Measurements from ENCODE around the gene SOX6.

Gene SOX6

DNA sequence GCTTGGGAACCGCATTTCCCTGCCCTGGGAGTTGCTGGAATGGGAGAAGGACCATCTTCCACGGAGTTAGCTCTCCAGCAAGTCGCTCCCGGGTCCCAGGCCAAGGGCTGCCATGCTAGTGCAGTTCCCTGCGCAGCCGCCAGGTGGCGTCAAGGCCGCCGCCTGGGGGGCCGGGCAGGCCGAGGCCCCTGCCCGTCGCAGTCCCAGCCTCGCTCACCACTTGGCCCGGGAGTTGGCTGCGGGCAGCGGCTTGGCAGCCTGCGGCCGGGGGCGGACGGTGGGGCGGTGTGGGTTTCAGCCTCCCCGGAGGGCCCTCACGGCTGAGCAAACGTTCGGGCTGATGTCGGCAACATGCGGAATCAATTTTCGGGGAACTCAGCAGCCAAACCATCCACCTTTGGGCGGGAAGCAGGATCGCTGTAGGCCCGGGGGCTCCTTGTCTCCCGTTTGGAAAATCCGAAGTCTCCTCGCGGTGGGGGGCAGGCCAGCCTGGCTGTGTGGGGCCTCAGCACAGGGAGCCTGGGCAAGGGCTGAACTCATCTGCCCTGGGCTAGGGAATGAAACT, 415.1 kb downstream of the SOX6 start:
- Histone ChIP-seq H3K9me3 (replicated peaks in 1 of 2; ENCODE audit: control insufficient read depth in 2 of 2, insufficient read depth in 1 of 2, low read depth in 1 of 2, low read length in 2 of 2) (peaks cover 0 to 1% of the 10 kb centered on the region in 2 donors), H3K27ac (replicated peaks; ENCODE audit: low read length) (no peak overlapping the region), H4K91ac (ENCODE audit: low read depth, low read length, poor library complexity) (no peak overlapping the region), H3K4me2 (ENCODE audit: insufficient read depth, low read length, poor library complexity, severe bottlenecking) (no peak overlapping the region), H3K4me3 (ENCODE audit: low read length in 2 of 2) (no peak overlapping the region), H3K79me1 (ENCODE audit: low read depth, low read length) (no peaks in the 10 kb centered on the region), H3K18ac (ENCODE audit: low read length) (peak overlapping the region; percentile 89), H2AFZ (ENCODE audit: low read length) (no peak overlapping the region), H2BK120ac (ENCODE audit: low read depth, low read length) (no peak overlapping the region), H2BK5ac (ENCODE audit: low read length) (peak overlapping the region; percentile 30), H3K4ac (ENCODE audit: low read length) (no peak overlapping the region), H3K23ac (ENCODE audit: low read depth, low read length, poor library complexity) (peak overlapping the region; percentile 35), H2AK5ac (ENCODE audit: low read depth, low read length) (peak overlapping the region; percentile 61), H3K4me1 (ENCODE audit: control insufficient read depth in 2 of 2, insufficient read depth in 1 of 2, low read depth in 1 of 2, low read length in 2 of 2) (peaks cover 0 to 4% of the 10 kb centered on the region in 2 donors), H2BK15ac (ENCODE audit: low read length) (no peak overlapping the region), H3K9ac (ENCODE audit: low read depth, low read length, poor library complexity) (no peak overlapping the region), H3K36me3 (replicated peaks in 1 of 2; ENCODE audit: control insufficient read depth in 2 of 2, insufficient read depth in 2 of 2, low read length in 2 of 2) (no peaks in the 10 kb centered on the region), H4K8ac (ENCODE audit: low read depth, low read length) (peak overlapping the region; percentile 44), H2BK12ac (ENCODE audit: low read length) (no peak overlapping the region), H3K14ac (ENCODE audit: low read length) (no peak overlapping the region), H3K27me3 (ENCODE audit: control insufficient read depth in 3 of 3, insufficient read depth in 3 of 3, low read depth in 1 of 3, low read length in 3 of 3) (peaks cover 0 to 8% (median 0%) of the 10 kb centered on the region in 3 experiments)
- no CpG with 5 or more reads among the region's 36 CpGs for WGBS, 2 donors (ENCODE audit: extremely low coverage in 2 of 2, insufficient read length in 2 of 2, insufficient replicate concordance in 1 of 2)
- peak; percentile 39 for DNase-seq (ENCODE audit: low spot score)

DNA sequence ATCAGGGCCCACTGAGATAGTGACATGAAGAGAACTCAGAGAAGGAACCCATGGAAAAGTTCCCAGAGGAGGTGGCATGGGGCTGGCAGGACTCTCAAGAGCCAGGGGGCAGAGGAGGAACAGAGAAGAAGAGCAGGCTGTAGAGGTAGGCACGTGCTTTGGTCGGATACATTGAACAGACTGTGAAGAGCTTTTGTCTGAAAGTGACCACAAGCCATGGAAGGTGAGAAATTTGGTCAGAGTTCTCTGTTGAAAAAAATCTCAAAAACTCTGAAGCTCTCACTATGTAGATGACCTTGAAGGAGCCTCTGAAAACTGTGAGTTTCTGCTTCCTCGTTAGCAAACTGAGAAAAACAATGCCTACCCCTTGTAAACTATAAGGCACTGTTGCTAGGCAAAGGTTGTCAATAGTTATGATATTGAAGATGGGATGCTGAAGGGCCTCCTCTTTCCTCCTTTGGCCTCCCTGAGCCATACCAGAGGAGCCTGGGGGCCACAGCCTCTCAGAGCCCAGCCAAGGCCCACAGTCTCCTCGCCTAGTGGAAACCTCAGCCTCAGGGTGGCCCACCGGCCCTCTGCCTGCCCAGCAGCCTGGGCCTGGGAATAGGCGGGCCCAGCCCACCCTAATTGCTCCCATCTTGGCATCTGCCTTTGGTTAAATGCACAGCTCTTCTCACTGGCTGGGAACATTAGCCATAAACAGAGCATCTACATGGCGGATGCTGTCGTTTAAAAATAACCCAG, 415.7 kb downstream of the SOX6 start:
- no peak overlapping the region for H3K9ac ChIP-seq (ENCODE audit: low read depth, low read length, poor library complexity)
- DNase-seq (ENCODE audit: low spot score) = no peak
- no peak overlapping the region for H3K4me2 ChIP-seq (ENCODE audit: insufficient read depth, low read length, poor library complexity, severe bottlenecking)
- peak overlapping the region; percentile 16 for H2BK5ac ChIP-seq (ENCODE audit: low read length)
- H2AK5ac ChIP-seq (ENCODE audit: low read depth, low read length) = peak overlapping the region; percentile 61
- no peak overlapping the region for H2BK120ac ChIP-seq (ENCODE audit: low read depth, low read length)
- peak overlapping the region; percentile 35 for H3K23ac ChIP-seq (ENCODE audit: low read depth, low read length, poor library complexity)
- peak overlapping the region; percentile 97 for H2BK12ac ChIP-seq (ENCODE audit: low read length)
- H3K4me1 ChIP-seq (ENCODE audit: control insufficient read depth in 2 of 2, insufficient read depth in 1 of 2, low read depth in 1 of 2, low read length in 2 of 2) = peaks cover 0 to 4% of the 10 kb centered on the region in 2 donors
- H3K79me1 ChIP-seq (ENCODE audit: low read depth, low read length) = no peaks in the 10 kb centered on the region
- no peak overlapping the region for H4K91ac ChIP-seq (ENCODE audit: low read depth, low read length, poor library complexity)
- H3K4ac ChIP-seq (ENCODE audit: low read length) = no peak overlapping the region
- H3K36me3 ChIP-seq (replicated peaks in 1 of 2; ENCODE audit: control insufficient read depth in 2 of 2, insufficient read depth in 2 of 2, low read length in 2 of 2) = no peaks in the 10 kb centered on the region
- H2BK15ac ChIP-seq (ENCODE audit: low read length) = no peak overlapping the region
- no CpG with 5 or more reads among the region's 8 CpGs for WGBS, 2 donors (ENCODE audit: extremely low coverage in 2 of 2, insufficient read length in 2 of 2, insufficient replicate concordance in 1 of 2)
- no peak overlapping the region for H2AFZ ChIP-seq (ENCODE audit: low read length)
- H4K8ac ChIP-seq (ENCODE audit: low read depth, low read length) = no peak overlapping the region
- no peak overlapping the region for H3K14ac ChIP-seq (ENCODE audit: low read length)
- peak overlapping the region; percentile 86 for H3K18ac ChIP-seq (ENCODE audit: low read length)
- H3K9me3 ChIP-seq (replicated peaks in 1 of 2; ENCODE audit: control insufficient read depth in 2 of 2, insufficient read depth in 1 of 2, low read depth in 1 of 2, low read length in 2 of 2) = no peaks in the 10 kb centered on the region
- H3K4me3 ChIP-seq (ENCODE audit: low read length in 2 of 2) = no peak overlapping the region
- no peak overlapping the region for H3K27ac ChIP-seq (replicated peaks; ENCODE audit: low read length)
- H3K27me3 ChIP-seq (ENCODE audit: control insufficient read depth in 3 of 3, insufficient read depth in 3 of 3, low read depth in 1 of 3, low read length in 3 of 3) = peaks cover 0 to 8% (median 0%) of the 10 kb centered on the region in 3 experiments

DNA sequence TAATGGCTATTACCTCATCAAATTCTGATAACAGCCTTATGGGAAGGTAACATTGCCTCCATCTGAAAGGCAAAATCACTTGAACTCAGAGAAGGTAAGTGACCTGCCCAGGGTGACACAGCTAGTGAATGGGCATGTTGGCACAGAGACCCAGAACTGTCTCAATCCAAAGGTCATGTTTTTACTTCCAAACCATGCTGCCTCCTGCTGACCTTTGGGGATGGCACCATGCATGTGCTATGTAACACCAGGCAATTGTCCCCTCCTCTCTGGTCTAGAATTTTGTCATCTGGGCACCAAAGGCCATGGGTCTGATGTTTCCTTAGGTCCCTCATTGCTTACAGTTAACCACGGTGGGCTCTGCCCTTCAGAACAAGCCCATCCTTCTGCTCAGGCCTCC, 417.4 kb downstream of the SOX6 start:
- H2BK12ac ChIP-seq (ENCODE audit: low read length) = no peak overlapping the region
- no peak overlapping the region for H2BK120ac ChIP-seq (ENCODE audit: low read depth, low read length)
- H3K79me1 ChIP-seq (ENCODE audit: low read depth, low read length) = no peaks in the 10 kb centered on the region
- H3K4me3 ChIP-seq (ENCODE audit: low read length in 2 of 2) = no peak overlapping the region
- no peak overlapping the region for H3K9ac ChIP-seq (ENCODE audit: low read depth, low read length, poor library complexity)
- H3K4me2 ChIP-seq (ENCODE audit: insufficient read depth, low read length, poor library complexity, severe bottlenecking) = no peak overlapping the region
- no peak overlapping the region for H3K23ac ChIP-seq (ENCODE audit: low read depth, low read length, poor library complexity)
- peak overlapping the region; percentile 40 for H3K18ac ChIP-seq (ENCODE audit: low read length)
- H3K4me1 ChIP-seq (ENCODE audit: control insufficient read depth in 2 of 2, insufficient read depth in 1 of 2, low read depth in 1 of 2, low read length in 2 of 2) = peaks cover 0 to 4% of the 10 kb centered on the region in 2 donors
- H3K4ac ChIP-seq (ENCODE audit: low read length) = no peak overlapping the region
- no peaks in the 10 kb centered on the region for H3K9me3 ChIP-seq (replicated peaks in 1 of 2; ENCODE audit: control insufficient read depth in 2 of 2, insufficient read depth in 1 of 2, low read depth in 1 of 2, low read length in 2 of 2)
- H2AFZ ChIP-seq (ENCODE audit: low read length) = no peak overlapping the region
- no peak overlapping the region for H2BK5ac ChIP-seq (ENCODE audit: low read length)
- H4K8ac ChIP-seq (ENCODE audit: low read depth, low read length) = no peak overlapping the region
- no peaks in the 10 kb centered on the region for H3K36me3 ChIP-seq (replicated peaks in 1 of 2; ENCODE audit: control insufficient read depth in 2 of 2, insufficient read depth in 2 of 2, low read length in 2 of 2)
- H3K27ac ChIP-seq (replicated peaks; ENCODE audit: low read length) = no peak overlapping the region
- no peak overlapping the region for H2BK15ac ChIP-seq (ENCODE audit: low read length)
- no peak for DNase-seq (ENCODE audit: low spot score)
- peak overlapping the region; percentile 60 for H2AK5ac ChIP-seq (ENCODE audit: low read depth, low read length)
- H4K91ac ChIP-seq (ENCODE audit: low read depth, low read length, poor library complexity) = no peak overlapping the region
- no CpG with 5 or more reads among the region's 1 CpG for WGBS, 2 donors (ENCODE audit: extremely low coverage in 2 of 2, insufficient read length in 2 of 2, insufficient replicate concordance in 1 of 2)
- H3K27me3 ChIP-seq (ENCODE audit: control insufficient read depth in 3 of 3, insufficient read depth in 3 of 3, low read depth in 1 of 3, low read length in 3 of 3) = peaks cover 0 to 8% (median 0%) of the 10 kb centered on the region in 3 experiments
- no peak overlapping the region for H3K14ac ChIP-seq (ENCODE audit: low read length)

DNA sequence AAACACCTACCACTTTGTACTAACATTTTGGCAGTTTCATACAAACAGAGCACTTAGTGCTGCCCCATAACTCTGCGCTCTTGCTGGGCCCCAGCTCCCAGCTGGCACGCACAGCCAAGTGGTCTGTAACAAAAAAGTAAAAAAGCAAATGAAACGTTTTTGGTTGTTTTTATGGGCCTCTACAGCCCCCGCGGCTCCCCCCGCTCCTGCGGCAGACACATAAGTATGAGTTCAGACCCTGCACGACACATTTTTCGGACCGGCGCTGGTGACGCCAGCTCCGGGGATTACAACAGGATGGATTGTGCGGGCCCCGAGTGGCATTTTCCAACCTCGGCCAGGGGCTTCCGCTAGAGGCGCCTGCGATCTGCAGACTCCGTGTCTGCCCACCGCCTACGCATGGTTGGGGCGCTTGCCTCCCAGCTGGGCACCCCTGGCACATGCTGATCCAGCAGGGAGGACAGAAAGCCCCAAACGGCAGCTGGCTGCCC, 418.2 kb downstream of the SOX6 start:
- peak overlapping the region; percentile 42 for H3K18ac ChIP-seq (ENCODE audit: low read length)
- H2AK5ac ChIP-seq (ENCODE audit: low read depth, low read length) = peak overlapping the region; percentile 58
- no peak overlapping the region for H4K91ac ChIP-seq (ENCODE audit: low read depth, low read length, poor library complexity)
- H3K4ac ChIP-seq (ENCODE audit: low read length) = no peak overlapping the region
- no peaks in the 10 kb centered on the region for H3K36me3 ChIP-seq (replicated peaks in 1 of 2; ENCODE audit: control insufficient read depth in 2 of 2, insufficient read depth in 2 of 2, low read length in 2 of 2)
- DNase-seq (ENCODE audit: low spot score) = no peak
- H2AFZ ChIP-seq (ENCODE audit: low read length) = no peak overlapping the region
- no peaks in the 10 kb centered on the region for H3K9me3 ChIP-seq (replicated peaks in 1 of 2; ENCODE audit: control insufficient read depth in 2 of 2, insufficient read depth in 1 of 2, low read depth in 1 of 2, low read length in 2 of 2)
- WGBS, 2 donors (ENCODE audit: extremely low coverage in 2 of 2, insufficient read length in 2 of 2, insufficient replicate concordance in 1 of 2) = no CpG with 5 or more reads among the region's 24 CpGs
- peaks cover 0 to 4% (median 0%) of the 10 kb centered on the region in 3 experiments for H3K27me3 ChIP-seq (ENCODE audit: control insufficient read depth in 3 of 3, insufficient read depth in 3 of 3, low read depth in 1 of 3, low read length in 3 of 3)
- H3K9ac ChIP-seq (ENCODE audit: low read depth, low read length, poor library complexity) = no peak overlapping the region
- H3K4me2 ChIP-seq (ENCODE audit: insufficient read depth, low read length, poor library complexity, severe bottlenecking) = no peak overlapping the region
- H2BK15ac ChIP-seq (ENCODE audit: low read length) = no peak overlapping the region
- H3K27ac ChIP-seq (replicated peaks; ENCODE audit: low read length) = no peak overlapping the region
- H3K14ac ChIP-seq (ENCODE audit: low read length) = no peak overlapping the region
- H3K4me3 ChIP-seq (ENCODE audit: low read length in 2 of 2) = no peak overlapping the region
- no peaks in the 10 kb centered on the region for H3K79me1 ChIP-seq (ENCODE audit: low read depth, low read length)
- peaks cover 0 to 4% of the 10 kb centered on the region in 2 donors for H3K4me1 ChIP-seq (ENCODE audit: control insufficient read depth in 2 of 2, insufficient read depth in 1 of 2, low read depth in 1 of 2, low read length in 2 of 2)
- H4K8ac ChIP-seq (ENCODE audit: low read depth, low read length) = no peak overlapping the region
- peak overlapping the region; percentile 5 for H2BK12ac ChIP-seq (ENCODE audit: low read length)
- H3K23ac ChIP-seq (ENCODE audit: low read depth, low read length, poor library complexity) = no peak overlapping the region
- H2BK120ac ChIP-seq (ENCODE audit: low read depth, low read length) = no peak overlapping the region
- peak overlapping the region; percentile 79 for H2BK5ac ChIP-seq (ENCODE audit: low read length)

Measured in neuronal stem cell (in vitro differentiated cells).